Left cardiac atrium (tissue), 4 donors: ENCODE data around the gene IDH3G. TPM values are rescaled to one million over a fixed set of nuclear protein-coding genes. Genes with fewer than 3 reads are reported as not detected.

ENCODE experiments used
- ATAC-seq, 2 donors: fragments of 200-7000 bp; cut with Tn5 transposase; one replicate each; pipeline ENCODE4 v1.9.1; 2020; ENCODE audit warnings: mild to moderate bottlenecking in 2 of 2, moderate library complexity in 2 of 2
- DNase-seq: peaks from one replicate; pipeline ENCODE4 v3.0.0-alpha.2; 2020
- intact Hi-C, 2 donors: fragments of 100-400 bp; cut with DNase I; formaldehyde crosslinking; loops; one replicate each; pipeline versions ENCODE4 v1.14.1 to v1.15.1; 2022 to 2023
- long read RNA-seq: library from polyadenylated mRNA; unstranded; transcript quantifications from one replicate; pipeline ENCODE4 v2.0.0, GENCODE V29; 2021
- total RNA-seq, 2 donors: library from RNA; stranded (reverse); fragmentation: NEBNext Ultra II Directional; extraction: Animal tissue kit (Norgen Biotek cat#: 25700); gene quantifications; one replicate each; pipeline ENCODE4 v1.2.1, GENCODE V29; 2021
- donor health status: DM: no; HTN: yes; CAD: no.
- donor health status: DM: no; HTN: yes; CAD: no; lungs with severe emphysema.
- donor health status: DM: yes; HTN: yes; CAD: no.
- donor health status: Dilated cardiomyopathy.

The IDH3G gene
- total RNA-seq, result 10 to 100 TPM; 56.4 to 68.4 TPM
- long read RNA-seq, partial matches to known transcripts, result 8 of 121 reads
- long read RNA-seq, other reads (novel, unspliced or antisense), result 113 of 121 reads

GRCh38 chrX:153794018-153794896 lies at the start of gene IDH3G, which contains the start of gene SSR4:
Gene IDH3G, minus strand, starts transcription at chrX:153794375. Its CDS starts 49 bp downstream, at chrX:153794326.
Gene SSR4, plus strand, starts transcription at chrX:153794668. Its CDS starts 20 bp downstream, at chrX:153794688.
- intact Hi-C loops, result no loop called here
- DNase-seq (peak; percentile 93), ATAC-seq (peak; percentile 94 to 97)

GRCh38 chrX:153836921-153837320 lies 42.7 kb upstream of the IDH3G start:
- intact Hi-C loops, result no loop called here

GRCh38 chrX:153832728-153833127 lies 38.6 kb upstream of the IDH3G start:
- intact Hi-C loops, result no loop called here
- ATAC-seq (no peak), DNase-seq (no peak)

More at GRCh38 chrX:153836921-153837320, 42.7 kb upstream of the IDH3G start:
- ATAC-seq (no peak), DNase-seq (no peak)

- ATAC-seq (no peak), DNase-seq (no peak)
- intact Hi-C loops, result no loop called here
Observed at GRCh38 chrX:153831429-153832150, 37.4 kb upstream of the IDH3G start.

- intact Hi-C loops, result no loop called here
- ATAC-seq (peak in 1 of 2 donors; percentile 5), DNase-seq (no peak)
Observed at GRCh38 chrX:153830640-153831428, 36.7 kb upstream of the IDH3G start.

GRCh38 chrX:153829799-153830639 lies 35.8 kb upstream of the IDH3G start, which contains the start of gene PDZD4:
Gene PDZD4, minus strand, starts transcription at chrX:153830544. Its CDS starts 246 bp downstream, at chrX:153830298.
- ATAC-seq, result peak; percentile 32 to 62

GRCh38 chrX:153829549-153829798 lies 35.3 kb upstream of the IDH3G start:
- ATAC-seq, result peak; percentile 28 to 42
- no peak for DNase-seq
- intact Hi-C loops, result no loop called here

More at GRCh38 chrX:153829799-153830639, 35.8 kb upstream of the IDH3G start, which contains the start of gene PDZD4:
- intact Hi-C loops, result no loop called here
- DNase-seq, result no peak

GRCh38 chrX:153828723-153829548 lies 34.8 kb upstream of the IDH3G start:
- DNase-seq (no peak), ATAC-seq (peak; percentile 13 to 21)
- intact Hi-C loops, result no loop called here

- no peak for DNase-seq
- peak in 1 of 2 donors; percentile 5 for ATAC-seq
- intact Hi-C loops, result no loop called here
Observed at GRCh38 chrX:153828308-153828707, 34.1 kb upstream of the IDH3G start.

- ATAC-seq, result no peak
- intact Hi-C loops, result no loop called here
- no peak for DNase-seq
Observed at GRCh38 chrX:153827903-153828302, 33.7 kb upstream of the IDH3G start.

GRCh38 chrX:153827016-153827415 lies 32.8 kb upstream of the IDH3G start:
- DNase-seq, result no peak
- no peak for ATAC-seq
- intact Hi-C loops, result no loop called here

- no peak for ATAC-seq
- intact Hi-C loops, result no loop called here
Observed at GRCh38 chrX:153825042-153825441, 30.9 kb upstream of the IDH3G start.

GRCh38 chrX:153824348-153824747 lies 30.2 kb upstream of the IDH3G start:
- DNase-seq, result no peak
- no peak for ATAC-seq
- intact Hi-C loops, result no loop called here

More at GRCh38 chrX:153825042-153825441, 30.9 kb upstream of the IDH3G start:
- no peak for DNase-seq

GRCh38 chrX:153821066-153821465 lies 26.9 kb upstream of the IDH3G start:
- DNase-seq, result no peak
- ATAC-seq, result no peak
- intact Hi-C loops, result no loop called here

- intact Hi-C loops, result no loop called here
- no peak for DNase-seq
- no peak for ATAC-seq
Observed at GRCh38 chrX:153820601-153821000, 26.4 kb upstream of the IDH3G start.

GRCh38 chrX:153819384-153820040 lies 25.3 kb upstream of the IDH3G start:
- no peak for DNase-seq
- peak; percentile 19 to 25 for ATAC-seq
- intact Hi-C loops, result no loop called here
